HL-60 (cell line): ENCODE results near the gene AKAP5.

Source experiments
- DNase-seq, 2 experiments: peaks; one replicate each; pipeline ENCODE4 v3.0.0-alpha.2; 2010 to 2020; ENCODE audit warnings: low read depth in 1 of 2, low spot score in 1 of 2
- H3K27ac ChIP-seq: fragments of 250-450 bp; sonication (Bioruptor Pico); replicated peaks from 2 replicates; pipeline ENCODE4 v1.5.1; 2020; ENCODE audit warnings: mild to moderate bottlenecking, moderate library complexity
- H3K27me3 ChIP-seq: fragments of 250-450 bp; sonication (Bioruptor Pico); 2 replicates; pipeline ENCODE4 v1.5.1; 2021; ENCODE audit warnings: mild to moderate bottlenecking, moderate library complexity; ENCODE audit not compliant: insufficient read depth, poor library complexity, severe bottlenecking
- H3K4me3 ChIP-seq: replicated peaks from 2 replicates; pipeline ENCODE4 v1.5.1; 2011; ENCODE audit warnings: mild to moderate bottlenecking, control low read depth, low read length; ENCODE audit not compliant: insufficient read depth
- CTCF ChIP-seq: IDR thresholded peaks from one replicate; pipeline ENCODE4 v1.5.1; 2011; ENCODE audit warnings: low read length, control low read depth, inconsistent platforms; ENCODE audit not compliant: insufficient read depth
- GABPA ChIP-seq: IDR thresholded peaks from 2 replicates; pipeline ENCODE4 v1.6.1; 2012; ENCODE audit warnings: low read depth
- POLR2AphosphoS5 ChIP-seq: IDR thresholded peaks from 2 replicates; pipeline ENCODE4 v1.6.1; 2012; ENCODE audit warnings: low read depth
- SPI1 ChIP-seq: IDR thresholded peaks from 2 replicates; pipeline ENCODE4 v1.6.1; 2012; ENCODE audit warnings: low read depth, mild to moderate bottlenecking, borderline replicate concordance
- TF ChIP-seq, protein P1 (sequence below): IDR thresholded peaks from 2 replicates; pipeline ENCODE4 v1.6.1; 2012; ENCODE audit warnings: low read depth; ENCODE audit not compliant: insufficient replicate concordance

Gene AKAP5

DNA sequence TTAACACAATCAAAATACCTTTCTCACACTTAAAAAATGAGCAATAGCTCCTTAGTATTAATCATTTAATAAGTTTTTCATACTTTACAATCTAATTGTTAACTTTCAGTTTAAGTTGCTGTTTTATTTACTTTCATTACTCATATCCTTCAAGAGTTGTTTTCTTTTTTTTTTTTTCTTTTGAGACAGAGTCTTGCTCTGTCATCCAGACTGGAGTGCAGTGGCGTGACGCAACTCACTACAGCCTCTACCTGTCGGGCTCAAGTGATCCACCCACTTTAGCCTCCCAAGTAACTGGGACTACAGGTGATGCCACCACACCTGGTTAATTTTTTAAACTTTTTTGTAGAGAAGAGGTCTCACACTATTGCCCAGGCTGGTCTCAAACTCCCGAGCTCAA lies 55.4 kb downstream of the AKAP5 start:
- TF ChIP-seq, protein P1, sequence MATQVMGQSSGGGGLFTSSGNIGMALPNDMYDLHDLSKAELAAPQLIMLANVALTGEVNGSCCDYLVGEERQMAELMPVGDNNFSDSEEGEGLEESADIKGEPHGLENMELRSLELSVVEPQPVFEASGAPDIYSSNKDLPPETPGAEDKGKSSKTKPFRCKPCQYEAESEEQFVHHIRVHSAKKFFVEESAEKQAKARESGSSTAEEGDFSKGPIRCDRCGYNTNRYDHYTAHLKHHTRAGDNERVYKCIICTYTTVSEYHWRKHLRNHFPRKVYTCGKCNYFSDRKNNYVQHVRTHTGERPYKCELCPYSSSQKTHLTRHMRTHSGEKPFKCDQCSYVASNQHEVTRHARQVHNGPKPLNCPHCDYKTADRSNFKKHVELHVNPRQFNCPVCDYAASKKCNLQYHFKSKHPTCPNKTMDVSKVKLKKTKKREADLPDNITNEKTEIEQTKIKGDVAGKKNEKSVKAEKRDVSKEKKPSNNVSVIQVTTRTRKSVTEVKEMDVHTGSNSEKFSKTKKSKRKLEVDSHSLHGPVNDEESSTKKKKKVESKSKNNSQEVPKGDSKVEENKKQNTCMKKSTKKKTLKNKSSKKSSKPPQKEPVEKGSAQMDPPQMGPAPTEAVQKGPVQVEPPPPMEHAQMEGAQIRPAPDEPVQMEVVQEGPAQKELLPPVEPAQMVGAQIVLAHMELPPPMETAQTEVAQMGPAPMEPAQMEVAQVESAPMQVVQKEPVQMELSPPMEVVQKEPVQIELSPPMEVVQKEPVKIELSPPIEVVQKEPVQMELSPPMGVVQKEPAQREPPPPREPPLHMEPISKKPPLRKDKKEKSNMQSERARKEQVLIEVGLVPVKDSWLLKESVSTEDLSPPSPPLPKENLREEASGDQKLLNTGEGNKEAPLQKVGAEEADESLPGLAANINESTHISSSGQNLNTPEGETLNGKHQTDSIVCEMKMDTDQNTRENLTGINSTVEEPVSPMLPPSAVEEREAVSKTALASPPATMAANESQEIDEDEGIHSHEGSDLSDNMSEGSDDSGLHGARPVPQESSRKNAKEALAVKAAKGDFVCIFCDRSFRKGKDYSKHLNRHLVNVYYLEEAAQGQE = no peak
- no peak for TF ChIP-seq SPI1
- no peak for TF ChIP-seq GABPA
- no peak for TF ChIP-seq CTCF
- TF ChIP-seq POLR2AphosphoS5 = no peak
- H3K27ac ChIP-seq = no peak overlapping the region
- no peak overlapping the region for H3K4me3 ChIP-seq
- no peak for DNase-seq
- no peaks in the 10 kb centered on the region for H3K27me3 ChIP-seq

DNA sequence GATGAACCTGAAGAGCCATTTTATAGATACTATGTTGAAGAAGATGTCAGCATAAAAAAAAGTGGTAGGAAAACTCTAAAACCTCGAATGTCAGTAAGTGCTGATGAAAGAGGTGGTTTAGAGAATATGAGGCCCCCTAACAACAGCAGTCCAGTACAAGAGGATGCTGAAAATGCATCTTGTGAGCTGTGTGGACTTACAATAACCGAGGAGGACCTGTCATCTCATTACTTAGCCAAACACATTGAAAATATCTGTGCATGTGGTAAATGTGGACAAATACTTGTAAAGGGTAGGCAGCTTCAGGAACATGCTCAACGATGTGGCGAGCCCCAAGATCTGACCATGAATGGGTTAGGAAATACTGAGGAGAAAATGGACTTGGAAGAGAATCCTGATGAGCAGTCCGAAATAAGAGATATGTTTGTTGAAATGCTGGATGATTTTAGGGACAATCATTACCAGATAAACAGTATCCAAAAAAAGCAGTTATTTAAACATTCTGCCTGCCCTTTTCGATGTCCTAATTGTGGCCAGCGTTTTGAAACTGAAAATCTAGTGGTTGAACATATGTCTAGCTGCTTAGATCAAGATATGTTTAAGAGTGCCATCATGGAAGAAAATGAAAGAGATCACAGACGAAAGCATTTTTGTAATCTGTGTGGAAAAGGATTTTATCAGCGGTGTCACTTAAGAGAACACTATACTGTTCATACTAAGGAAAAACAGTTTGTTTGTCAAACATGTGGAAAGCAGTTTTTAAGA lies 57.5 kb downstream of the AKAP5 start:
- Histone ChIP-seq H3K4me3 (no peak overlapping the region), H3K27ac (no peak overlapping the region), H3K27me3 (no peaks in the 10 kb centered on the region)
- no peak for DNase-seq
- no peak for TF ChIP-seq CTCF
- no peak for TF ChIP-seq GABPA
- no peak for TF ChIP-seq POLR2AphosphoS5
- TF ChIP-seq, protein P1 = no peak
